ENCODE measurements around the gene TBC1D5. TPM values are rescaled to one million over a fixed set of nuclear protein-coding genes. Genes with fewer than 3 reads are reported as not detected.

Gene TBC1D5
- total and polyA plus RNA-seq, 7 donors, result 7.2 to 82.3 (median 43.7) TPM

- Histone ChIP-seq H3K9me3 (no peaks in the 10 kb centered on the region), H3K27me3 (no peaks in the 10 kb centered on the region), H3K4me1 (no peaks in the 10 kb centered on the region), H3K36me3 (peaks cover 3 to 87% (median 32%) of the 10 kb centered on the region in 4 donors), H3K27ac (no peak overlapping the region), H3K4me3 (no peak overlapping the region)
- TF ChIP-seq POLR2A (IDR thresholded peaks at IDR 0.05), result no peak
- no peak for TF ChIP-seq EP300 (IDR thresholded peaks at IDR 0.05)
- no peak for TF ChIP-seq CTCF (IDR thresholded peaks at IDR 0.05)
- TF ChIP-seq POLR2AphosphoS5 (IDR thresholded peaks at IDR 0.05), result no peak
- no peak for DNase-seq
- 96% methylated on average over 2 of the region's 2 CpGs for WGBS, 2 donors
- intact Hi-C loops (cut with DNase I), result no loop called here
These were observed 580.3 kb downstream of the TBC1D5 start for GRCh38 chr3:17162116-17162515.

GRCh38 chr3:17160597-17160996 is 581.8 kb downstream of the TBC1D5 start:
- no peaks in the 10 kb centered on the region for H3K9me3 ChIP-seq
- intact Hi-C loops (cut with DNase I), result no loop called here
- H3K36me3 ChIP-seq, result peaks cover 0 to 87% (median 35%) of the 10 kb centered on the region in 4 donors
- no peak overlapping the region for H3K27ac ChIP-seq
- H3K4me1 ChIP-seq, result no peaks in the 10 kb centered on the region
- TF ChIP-seq EP300 (IDR thresholded peaks at IDR 0.05), result no peak
- no peak for TF ChIP-seq CTCF (IDR thresholded peaks at IDR 0.05)
- TF ChIP-seq POLR2AphosphoS5 (IDR thresholded peaks at IDR 0.05), result no peak
- TF ChIP-seq POLR2A (IDR thresholded peaks at IDR 0.05), result no peak
- H3K27me3 ChIP-seq, result no peaks in the 10 kb centered on the region
- WGBS, 2 donors, result 94 to 96% methylated on average over 4 of the region's 4 CpGs
- no peak overlapping the region for H3K4me3 ChIP-seq
- DNase-seq, result no peak

GRCh38 chr3:17158941-17159682 is 583.3 kb downstream of the TBC1D5 start:
- Histone ChIP-seq H3K27ac (no peak overlapping the region), H3K36me3 (peaks cover 0 to 87% (median 38%) of the 10 kb centered on the region in 4 donors), H3K4me1 (no peaks in the 10 kb centered on the region), H3K27me3 (no peaks in the 10 kb centered on the region), H3K9me3 (peaks cover 0 to under 1% (median 0%) of the 10 kb centered on the region in 4 donors), H3K4me3 (no peak overlapping the region)
- WGBS, 2 donors, result 95 to 96% methylated on average over 8 of the region's 8 CpGs
- intact Hi-C loops (cut with DNase I), result no loop called here
- no peak for DNase-seq
- TF ChIP-seq EP300 (IDR thresholded peaks at IDR 0.05) (no peak), CTCF (IDR thresholded peaks at IDR 0.05) (no peak), POLR2AphosphoS5 (IDR thresholded peaks at IDR 0.05) (no peak), POLR2A (IDR thresholded peaks at IDR 0.05) (no peak)

GRCh38 chr3:17157713-17158112 is 584.7 kb downstream of the TBC1D5 start:
- intact Hi-C loops (cut with DNase I), result no loop called here
- no peak overlapping the region for H3K27ac ChIP-seq

More at GRCh38 chr3:17157713-17158112, 584.7 kb downstream of the TBC1D5 start:
- no peak for DNase-seq
- Histone ChIP-seq H3K27me3 (no peaks in the 10 kb centered on the region), H3K4me3 (no peak overlapping the region), H3K9me3 (peaks cover 0 to 9% (median 5%) of the 10 kb centered on the region in 4 donors), H3K4me1 (no peaks in the 10 kb centered on the region), H3K36me3 (peaks cover 0 to 85% (median 46%) of the 10 kb centered on the region in 4 donors)
- WGBS, 2 donors, result 86 to 97% methylated on average over 2 of the region's 2 CpGs
- TF ChIP-seq POLR2AphosphoS5 (IDR thresholded peaks at IDR 0.05) (no peak), CTCF (IDR thresholded peaks at IDR 0.05) (no peak), EP300 (IDR thresholded peaks at IDR 0.05) (no peak), POLR2A (IDR thresholded peaks at IDR 0.05) (no peak)

Data from sigmoid colon (tissue), 7 donors.